HepG2 (cell line): Measurements from ENCODE around the gene KLHL30. TPM values are rescaled to one million over a fixed set of nuclear protein-coding genes. Genes with fewer than 3 reads are reported as not detected.

ENCODE experiments used
- CHD4 ChIP-seq: fragments of 200-600 bp; sonication (generic); IDR thresholded peaks from 2 replicates; pipeline ENCODE4 v1.7.0; 2017; ENCODE audit warnings: mild to moderate bottlenecking, low read length, borderline replicate concordance
- DMAP1 ChIP-seq: IDR thresholded peaks from 2 replicates; pipeline ENCODE4 v1.6.1; 2016
- GATAD2A ChIP-seq: IDR thresholded peaks from 2 replicates; pipeline ENCODE4 v1.6.1; 2016
- KDM6A ChIP-seq: IDR thresholded peaks from 2 replicates; pipeline ENCODE4 v1.6.1; 2016; ENCODE audit warnings: low read depth
- NFKB2 ChIP-seq: sonication (generic); formaldehyde crosslinking; IDR thresholded peaks from 2 replicates; pipeline ENCODE4 v1.4.0; 2020; ENCODE audit warnings: missing genetic modification reagents, borderline replicate concordance
- PITX1 ChIP-seq: sonication (generic); formaldehyde crosslinking; IDR thresholded peaks from 2 replicates; pipeline ENCODE4 v1.5.1; 2020; ENCODE audit warnings: mild to moderate bottlenecking, missing genetic modification reagents
- REPIN1 ChIP-seq: sonication (generic); formaldehyde crosslinking; IDR thresholded peaks from 2 replicates; pipeline ENCODE4 v1.8.0; 2022; ENCODE audit warnings: missing genetic modification reagents, low read depth, mild to moderate bottlenecking, borderline replicate concordance
- SKIL ChIP-seq: sonication (generic); formaldehyde crosslinking; IDR thresholded peaks from 2 replicates; pipeline ENCODE4 v1.8.0; 2022; ENCODE audit warnings: missing genetic modification reagents, mild to moderate bottlenecking, moderate library complexity, borderline replicate concordance
- ZGPAT ChIP-seq: IDR thresholded peaks from 2 replicates; pipeline ENCODE4 v1.6.1; 2016; ENCODE audit warnings: mild to moderate bottlenecking
- ZNF34 ChIP-seq: sonication (generic); formaldehyde crosslinking; IDR thresholded peaks from 2 replicates; pipeline ENCODE4 v1.4.0; 2020; ENCODE audit warnings: mild to moderate bottlenecking, missing genetic modification reagents, borderline replicate concordance
- ZNF451 ChIP-seq: sonication (generic); formaldehyde crosslinking; IDR thresholded peaks from 2 replicates; pipeline ENCODE4 v1.5.0; 2020; ENCODE audit warnings: mild to moderate bottlenecking, missing genetic modification reagents
- ZNF512B ChIP-seq: sonication (generic); formaldehyde crosslinking; IDR thresholded peaks from 2 replicates; pipeline ENCODE4 v1.5.1; 2020; ENCODE audit warnings: missing genetic modification reagents, mild to moderate bottlenecking, borderline replicate concordance
- ZNF691 ChIP-seq: sonication (generic); formaldehyde crosslinking; IDR thresholded peaks from 2 replicates; pipeline ENCODE4 v1.4.0; 2020; ENCODE audit warnings: missing genetic modification reagents, low read depth, mild to moderate bottlenecking, borderline replicate concordance
- polyA plus RNA-seq, 8 experiments: library from polyadenylated mRNA; depleted of rRNA in 3 of 8; stranded (reverse) in 7 of 8; unstranded in 1 of 8; fragments of >200 nt; fragmentation: Illumina TruSeq in 4 of 8; extraction: Trizol in 4 of 8; gene quantifications; 2 replicates each; pipeline versions ENCODE4 v1.2.1 to v1.2.3, GENCODE V29; 2011 to 2016; ENCODE audit warnings: low read depth in 4 of 8, missing spikeins in 1 of 8, mixed read lengths in 1 of 8; ENCODE audit not compliant: insufficient read depth in 1 of 8
- total RNA-seq, 5 experiments: library from RNA; depleted of rRNA; stranded (reverse); fragments of >200 nt; fragmentation: Illumina TruSeq; extraction: Trizol; gene quantifications; 2 replicates each; pipeline ENCODE4 v1.2.3, GENCODE V29; 2016; ENCODE audit warnings: low read depth in 1 of 5
- TF ChIP-seq, protein P1 (sequence below): sonication (generic); formaldehyde crosslinking; IDR thresholded peaks from 2 replicates; pipeline ENCODE4 v1.5.1; 2020; ENCODE audit warnings: missing genetic modification reagents, mild to moderate bottlenecking, borderline replicate concordance

Gene KLHL30
- total and polyA plus RNA-seq, 2 of the 13 experiments (the other 11 are each of a cell fraction or from before 2014, with no cell fraction given) = 0.05 TPM; not detected in 1

- TF ChIP-seq, protein P1, sequence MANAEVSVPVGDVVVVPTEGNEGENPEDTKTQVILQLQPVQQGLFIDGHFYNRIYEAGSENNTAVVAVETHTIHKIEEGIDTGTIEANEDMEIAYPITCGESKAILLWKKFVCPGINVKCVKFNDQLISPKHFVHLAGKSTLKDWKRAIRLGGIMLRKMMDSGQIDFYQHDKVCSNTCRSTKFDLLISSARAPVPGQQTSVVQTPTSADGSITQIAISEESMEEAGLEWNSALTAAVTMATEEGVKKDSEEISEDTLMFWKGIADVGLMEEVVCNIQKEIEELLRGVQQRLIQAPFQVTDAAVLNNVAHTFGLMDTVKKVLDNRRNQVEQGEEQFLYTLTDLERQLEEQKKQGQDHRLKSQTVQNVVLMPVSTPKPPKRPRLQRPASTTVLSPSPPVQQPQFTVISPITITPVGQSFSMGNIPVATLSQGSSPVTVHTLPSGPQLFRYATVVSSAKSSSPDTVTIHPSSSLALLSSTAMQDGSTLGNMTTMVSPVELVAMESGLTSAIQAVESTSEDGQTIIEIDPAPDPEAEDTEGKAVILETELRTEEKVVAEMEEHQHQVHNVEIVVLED (CRISPR knock-in tag) = peak; percentile 40; the same call in 1 of the 2 replicates
- TF ChIP-seq CHD4 = no peak
- peak; percentile 91 for TF ChIP-seq DMAP1
- TF ChIP-seq ZNF691 (CRISPR knock-in tag) = no peak
- no peak for TF ChIP-seq ZNF451
- TF ChIP-seq REPIN1 (CRISPR knock-in tag) = peak; percentile 56; the same call in 1 of the 2 replicates
- no peak; the same call in 1 of the 2 replicates for TF ChIP-seq NFKB2 (CRISPR knock-in tag)
- TF ChIP-seq ZGPAT = no peak; the same call in 1 of the 2 replicates
- peak; percentile 51; the same call in 1 of the 2 replicates for TF ChIP-seq SKIL (CRISPR knock-in tag)
- no peak for TF ChIP-seq KDM6A
- TF ChIP-seq ZNF34 (CRISPR knock-in tag) = no peak
- TF ChIP-seq PITX1 (CRISPR knock-in tag) = peak; percentile 57
- peak; percentile 86; the same call in 1 of the 2 replicates for TF ChIP-seq ZNF512B (CRISPR knock-in tag)
- peak; percentile 69 for TF ChIP-seq GATAD2A (CRISPR knock-in tag)
Measured at GRCh38 chr2:238107525-238108422, 30.7 kb upstream of the KLHL30 start (continued).
